Mammary epithelial cell (primary cell): ENCODE measurements around the gene ODF2L.

Source experiments
- CTCF ChIP-seq, 2 donors: IDR thresholded peaks in 1 of 2; conservative IDR thresholded peaks in 1 of 2; 2 replicates each; pipeline ENCODE4 v1.5.1; 2011 to 2012; ENCODE audit warnings: inconsistent platforms in 2 of 2, low read length in 2 of 2, mild to moderate bottlenecking in 2 of 2, control low read depth in 1 of 2, low read depth in 1 of 2; ENCODE audit not compliant: insufficient read depth in 1 of 2; ENCODE audit errors: extremely low read depth in 1 of 2
- EZH2 ChIP-seq: IDR thresholded peaks from 2 replicates; pipeline ENCODE4 v1.6.1; 2012; ENCODE audit warnings: low read length, inconsistent platforms, borderline replicate concordance

GRCh38 chr1:86434059-86434458 is 37.9 kb upstream of the ODF2L start:
- TF ChIP-seq CTCF (conservative IDR thresholded peaks at IDR 0.05 in 1 of 2, IDR thresholded peaks at IDR 0.05 in 1 of 2; ENCODE audit: extremely low read depth in 1 of 2, insufficient read depth in 1 of 2, low read depth in 1 of 2, low read length in 2 of 2) = no peak
- no peak for TF ChIP-seq EZH2
